MM.1S (cell line): Measurements from ENCODE around the gene PTPRR.

Experiments used
- DNase-seq: peaks from one replicate; pipeline ENCODE4 v3.0.0-alpha.2; 2015
- H2AFZ ChIP-seq: fragments of 300-600 bp; sonication (generic); 2 replicates; pipeline ENCODE4 v1.6.0; 2016; ENCODE audit warnings: antibody characterized with exemption, low read length
- H3F3A ChIP-seq: fragments of 300-600 bp; sonication (generic); 2 replicates; pipeline ENCODE4 v1.6.1; 2016; ENCODE audit warnings: mild to moderate bottlenecking, antibody characterized with exemption, low read length, moderate library complexity, mixed read lengths; ENCODE audit not compliant: insufficient read depth
- H3K27ac ChIP-seq: fragments of 300-600 bp; sonication (generic); 2 replicates; pipeline ENCODE4 v1.5.1; 2016; ENCODE audit warnings: mild to moderate bottlenecking, low read length
- H3K27me3 ChIP-seq: fragments of 300-600 bp; sonication (generic); replicated peaks from 2 replicates; pipeline ENCODE4 v1.6.0; 2016; ENCODE audit warnings: low read length; ENCODE audit not compliant: insufficient read depth
- H3K36me3 ChIP-seq: fragments of 300-600 bp; sonication (generic); replicated peaks from 2 replicates; pipeline ENCODE4 v1.6.1; 2016; ENCODE audit warnings: mild to moderate bottlenecking, low read length, mixed read lengths; ENCODE audit not compliant: insufficient read depth
- H3K4me1 ChIP-seq: fragments of 300-600 bp; sonication (generic); 2 replicates; pipeline ENCODE4 v1.6.1; 2016; ENCODE audit warnings: low read length, mixed read lengths
- H3K4me2 ChIP-seq: fragments of 300-600 bp; sonication (generic); 2 replicates; pipeline ENCODE4 v1.6.0; 2016; ENCODE audit warnings: low read depth, low read length
- H3K4me3 ChIP-seq: fragments of 300-600 bp; sonication (generic); 2 replicates; pipeline ENCODE4 v1.5.1; 2016; ENCODE audit warnings: low read length, mixed read lengths
- H3K79me2 ChIP-seq: fragments of 300-600 bp; sonication (generic); 2 replicates; pipeline ENCODE4 v1.6.1; 2016; ENCODE audit warnings: mixed run types, low read length, mixed read lengths
- H3K9ac ChIP-seq: fragments of 300-600 bp; sonication (generic); 2 replicates; pipeline ENCODE4 v1.6.1; 2016; ENCODE audit warnings: low read length, mixed read lengths
- H3K9me2 ChIP-seq: fragments of 300-600 bp; sonication (generic); replicated peaks from 2 replicates; pipeline ENCODE4 v1.6.1; 2016; ENCODE audit warnings: mild to moderate bottlenecking, low read length, mixed read lengths; ENCODE audit not compliant: insufficient read depth
- H3K9me3 ChIP-seq: fragments of 300-600 bp; sonication (generic); replicated peaks from 2 replicates; pipeline ENCODE4 v1.6.1; 2016; ENCODE audit warnings: mild to moderate bottlenecking, low read length, mixed read lengths; ENCODE audit not compliant: insufficient read depth
- H4K20me1 ChIP-seq: fragments of 300-600 bp; sonication (generic); 2 replicates; pipeline ENCODE4 v1.6.1; 2016; ENCODE audit warnings: mild to moderate bottlenecking, low read length, moderate library complexity, mixed read lengths; ENCODE audit not compliant: insufficient read depth
- CTCF ChIP-seq: fragments of 300-600 bp; sonication (generic); IDR thresholded peaks from 2 replicates; pipeline ENCODE4 v1.5.1; 2016; ENCODE audit warnings: antibody characterized with exemption, low read length, mixed read lengths
- EZH2 ChIP-seq: fragments of 300-600 bp; sonication (generic); optimal IDR thresholded peaks from 2 replicates; pipeline ENCODE3; 2017; ENCODE audit warnings: low read depth, mild to moderate bottlenecking, antibody characterized with exemption, low read length, mixed read lengths
- EZH2phosphoT487 ChIP-seq: fragments of 300-600 bp; sonication (generic); IDR thresholded peaks from 2 replicates; pipeline ENCODE4 v1.6.1; 2018; ENCODE audit warnings: antibody characterized with exemption, low read length

Gene PTPRR

GRCh38 chr12:70590549-70591226 is 329.9 kb downstream of the PTPRR start:
- Histone ChIP-seq H3K27ac (no peak overlapping the region), H3K9me3 (no peaks in the 10 kb centered on the region), H3K4me2 (no peak overlapping the region), H3K9me2 (no peaks in the 10 kb centered on the region), H3K36me3 (no peaks in the 10 kb centered on the region), H3K4me1 (no peaks in the 10 kb centered on the region), H3F3A (no peaks in the 10 kb centered on the region), H4K20me1 (no peaks in the 10 kb centered on the region), H3K4me3 (no peak overlapping the region), H2AFZ (no peak overlapping the region), H3K9ac (no peak overlapping the region), H3K27me3 (no peaks in the 10 kb centered on the region), H3K79me2 (no peaks in the 10 kb centered on the region)
- DNase-seq, result no peak
- TF ChIP-seq EZH2phosphoT487 (no peak), EZH2 (no peak), CTCF (no peak)

- no peak overlapping the region for H3K4me3 ChIP-seq
- TF ChIP-seq EZH2 (no peak), CTCF (peak; percentile 88), EZH2phosphoT487 (no peak)
- no peaks in the 10 kb centered on the region for H3K9me3 ChIP-seq
- no peaks in the 10 kb centered on the region for H3K79me2 ChIP-seq
- H3K9me2 ChIP-seq, result no peaks in the 10 kb centered on the region
- no peak overlapping the region for H3K27ac ChIP-seq
- no peaks in the 10 kb centered on the region for H4K20me1 ChIP-seq
- no peaks in the 10 kb centered on the region for H3K4me1 ChIP-seq
- H3K36me3 ChIP-seq, result no peaks in the 10 kb centered on the region
- peak; percentile 64 for DNase-seq
- H2AFZ ChIP-seq, result peak overlapping the region; percentile 40; the same call in 1 of the 2 replicates
- no peak overlapping the region for H3K9ac ChIP-seq
- no peak overlapping the region for H3K4me2 ChIP-seq
- H3F3A ChIP-seq, result no peaks in the 10 kb centered on the region
- no peaks in the 10 kb centered on the region for H3K27me3 ChIP-seq
These were observed 330.5 kb downstream of the PTPRR start for GRCh38 chr12:70590051-70590450.
